ENCODE measurements around the gene CCDC27.

DNA sequence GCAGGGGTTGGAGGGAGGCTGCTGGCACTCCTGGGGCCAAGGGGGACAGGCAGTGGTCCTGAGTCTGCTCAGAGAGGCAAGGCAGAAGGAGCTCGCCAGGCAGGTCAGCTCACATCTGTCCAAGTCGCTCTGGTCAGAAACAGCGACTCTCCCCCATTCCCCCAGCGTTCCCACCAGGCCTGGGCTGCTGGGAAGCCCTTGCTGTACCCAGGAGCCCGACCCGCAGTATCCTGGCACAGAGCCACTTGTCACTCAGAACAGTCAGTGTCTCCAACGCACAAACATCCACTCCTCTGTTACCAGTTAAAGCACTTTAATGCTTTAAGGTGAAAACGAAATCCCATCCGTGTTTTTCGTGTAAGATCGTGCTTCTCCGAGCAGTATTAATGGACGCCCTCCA, 16.6 kb upstream of the CCDC27 start:
- TF ChIP-seq, protein P1, sequence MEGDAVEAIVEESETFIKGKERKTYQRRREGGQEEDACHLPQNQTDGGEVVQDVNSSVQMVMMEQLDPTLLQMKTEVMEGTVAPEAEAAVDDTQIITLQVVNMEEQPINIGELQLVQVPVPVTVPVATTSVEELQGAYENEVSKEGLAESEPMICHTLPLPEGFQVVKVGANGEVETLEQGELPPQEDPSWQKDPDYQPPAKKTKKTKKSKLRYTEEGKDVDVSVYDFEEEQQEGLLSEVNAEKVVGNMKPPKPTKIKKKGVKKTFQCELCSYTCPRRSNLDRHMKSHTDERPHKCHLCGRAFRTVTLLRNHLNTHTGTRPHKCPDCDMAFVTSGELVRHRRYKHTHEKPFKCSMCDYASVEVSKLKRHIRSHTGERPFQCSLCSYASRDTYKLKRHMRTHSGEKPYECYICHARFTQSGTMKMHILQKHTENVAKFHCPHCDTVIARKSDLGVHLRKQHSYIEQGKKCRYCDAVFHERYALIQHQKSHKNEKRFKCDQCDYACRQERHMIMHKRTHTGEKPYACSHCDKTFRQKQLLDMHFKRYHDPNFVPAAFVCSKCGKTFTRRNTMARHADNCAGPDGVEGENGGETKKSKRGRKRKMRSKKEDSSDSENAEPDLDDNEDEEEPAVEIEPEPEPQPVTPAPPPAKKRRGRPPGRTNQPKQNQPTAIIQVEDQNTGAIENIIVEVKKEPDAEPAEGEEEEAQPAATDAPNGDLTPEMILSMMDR (IDR thresholded peaks at IDR 0.05; ENCODE audit: low read depth, low read length, poor library complexity, severe bottlenecking) = no peak
- no peak for TF ChIP-seq EZH2phosphoT487 (IDR thresholded peaks at IDR 0.05; ENCODE audit: borderline replicate concordance, low read length)

Data from DOHH2 (cell line).